SK-N-SH (cell line): ENCODE data around the gene UBXN1.
A peak's percentile ranks its signal among the peaks of the same experiment; 100 is the strongest.

Experiments used
- CHD2 ChIP-seq: fragments of 150-350 bp; IDR thresholded peaks from 2 replicates; pipeline ENCODE4 v1.6.1; 2018; ENCODE audit warnings: low read length; ENCODE audit not compliant: partially characterized antibody
- EP300 ChIP-seq, 2 experiments: IDR thresholded peaks; 2 replicates each; pipeline versions ENCODE4 v1.4.0 to v1.6.1; 2012; ENCODE audit warnings: borderline replicate concordance in 1 of 2, low read depth in 1 of 2, low read length in 1 of 2
- EZH2phosphoT487 ChIP-seq: fragments of 200-600 bp; sonication (generic); IDR thresholded peaks from 2 replicates; pipeline ENCODE4 v1.6.1; 2017; ENCODE audit warnings: low read depth, mixed run types, mild to moderate bottlenecking, antibody characterized with exemption, moderate library complexity, borderline replicate concordance
- GABPA ChIP-seq: IDR thresholded peaks from 2 replicates; pipeline ENCODE4 v1.4.0; 2012; ENCODE audit warnings: low read depth, mild to moderate bottlenecking
- TF ChIP-seq, protein P1 (sequence below): IDR thresholded peaks from 2 replicates; pipeline ENCODE4 v1.4.0; 2012; ENCODE audit warnings: low read depth
- TF ChIP-seq, protein P2 (sequence below): IDR thresholded peaks from 2 replicates; pipeline ENCODE4 v1.4.0; 2012; ENCODE audit warnings: low read depth, borderline replicate concordance

DNA sequence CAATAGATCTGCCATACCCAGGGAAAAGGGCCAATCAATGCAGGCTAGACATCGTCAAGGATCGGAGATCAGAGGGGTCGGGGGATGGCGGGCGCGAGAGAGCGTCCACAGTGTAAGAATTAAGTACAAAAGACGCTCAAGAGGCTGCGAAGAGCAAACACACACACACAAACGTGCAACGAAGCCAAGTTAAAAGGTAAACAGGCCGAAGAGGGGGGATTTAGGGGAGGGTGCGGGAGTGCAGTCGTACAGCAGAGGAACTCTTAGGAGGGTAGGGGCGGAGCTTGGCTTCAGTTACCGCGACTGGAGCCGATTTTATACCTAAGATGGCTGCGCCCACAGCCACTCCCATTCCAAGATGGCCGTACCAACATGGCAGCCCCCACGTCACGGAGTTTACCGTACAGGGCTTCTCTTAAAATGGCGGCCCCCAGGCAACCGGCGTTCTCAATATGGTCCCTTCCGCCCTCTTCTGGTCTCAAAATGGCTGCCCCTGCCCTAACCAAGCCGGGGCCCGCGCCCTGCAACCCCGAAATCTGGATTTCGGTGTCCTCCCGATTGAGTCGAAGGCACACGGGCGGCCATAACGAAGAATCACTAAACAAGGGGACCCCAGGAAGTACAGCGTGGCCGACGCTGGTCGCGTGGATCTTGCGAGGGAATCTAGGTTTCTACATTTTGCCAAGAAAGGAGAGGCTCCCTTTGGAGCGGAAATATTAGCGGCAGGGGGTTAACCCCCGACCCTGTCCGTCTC, 30.6 kb upstream of the UBXN1 start:
- TF ChIP-seq GABPA (peak; percentile 72), CHD2 (peak; percentile 85), EP300 (IDR thresholded peaks at IDR 0.05; ENCODE audit: borderline replicate concordance in 1 of 2, low read depth in 1 of 2, low read length in 1 of 2) (peak in 1 of 2 experiments; percentile 24; a peak in 1 of 4 replicates), EZH2phosphoT487 (no peak)
- TF ChIP-seq, protein P1, sequence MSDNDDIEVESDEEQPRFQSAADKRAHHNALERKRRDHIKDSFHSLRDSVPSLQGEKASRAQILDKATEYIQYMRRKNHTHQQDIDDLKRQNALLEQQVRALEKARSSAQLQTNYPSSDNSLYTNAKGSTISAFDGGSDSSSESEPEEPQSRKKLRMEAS = no peak
- TF ChIP-seq, protein P2, sequence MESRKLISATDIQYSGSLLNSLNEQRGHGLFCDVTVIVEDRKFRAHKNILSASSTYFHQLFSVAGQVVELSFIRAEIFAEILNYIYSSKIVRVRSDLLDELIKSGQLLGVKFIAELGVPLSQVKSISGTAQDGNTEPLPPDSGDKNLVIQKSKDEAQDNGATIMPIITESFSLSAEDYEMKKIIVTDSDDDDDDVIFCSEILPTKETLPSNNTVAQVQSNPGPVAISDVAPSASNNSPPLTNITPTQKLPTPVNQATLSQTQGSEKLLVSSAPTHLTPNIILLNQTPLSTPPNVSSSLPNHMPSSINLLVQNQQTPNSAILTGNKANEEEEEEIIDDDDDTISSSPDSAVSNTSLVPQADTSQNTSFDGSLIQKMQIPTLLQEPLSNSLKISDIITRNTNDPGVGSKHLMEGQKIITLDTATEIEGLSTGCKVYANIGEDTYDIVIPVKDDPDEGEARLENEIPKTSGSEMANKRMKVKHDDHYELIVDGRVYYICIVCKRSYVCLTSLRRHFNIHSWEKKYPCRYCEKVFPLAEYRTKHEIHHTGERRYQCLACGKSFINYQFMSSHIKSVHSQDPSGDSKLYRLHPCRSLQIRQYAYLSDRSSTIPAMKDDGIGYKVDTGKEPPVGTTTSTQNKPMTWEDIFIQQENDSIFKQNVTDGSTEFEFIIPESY = no peak
